ENCODE results near the gene ZNF385B.

ZNF385B gene

GRCh38 chr2:179855673-179856072, 5.7 kb downstream of the ZNF385B start:
- DNase-seq, result no peak

- no peak for DNase-seq
Observed at GRCh38 chr2:179854891-179855290, 6.5 kb downstream of the ZNF385B start.

DNA sequence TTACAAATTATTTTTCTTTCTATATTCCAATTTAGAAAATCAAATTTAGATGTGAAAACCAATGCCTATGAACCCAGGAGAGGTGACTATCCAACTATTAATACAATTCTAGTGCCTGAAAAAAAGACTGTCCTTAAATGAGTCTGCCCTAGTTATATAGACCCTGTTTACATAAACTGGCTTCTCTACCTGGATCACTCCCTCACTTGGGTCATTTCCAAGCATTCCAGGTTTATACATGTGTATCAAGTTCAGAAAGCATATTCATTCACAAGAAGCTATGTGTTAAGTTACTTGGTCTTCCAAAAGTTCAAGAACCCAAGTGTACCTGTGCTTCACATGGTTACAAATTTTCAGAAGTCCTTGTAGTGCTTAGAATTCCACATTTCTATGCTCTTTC, 8.3 kb downstream of the ZNF385B start:
- DNase-seq, result no peak

DNA sequence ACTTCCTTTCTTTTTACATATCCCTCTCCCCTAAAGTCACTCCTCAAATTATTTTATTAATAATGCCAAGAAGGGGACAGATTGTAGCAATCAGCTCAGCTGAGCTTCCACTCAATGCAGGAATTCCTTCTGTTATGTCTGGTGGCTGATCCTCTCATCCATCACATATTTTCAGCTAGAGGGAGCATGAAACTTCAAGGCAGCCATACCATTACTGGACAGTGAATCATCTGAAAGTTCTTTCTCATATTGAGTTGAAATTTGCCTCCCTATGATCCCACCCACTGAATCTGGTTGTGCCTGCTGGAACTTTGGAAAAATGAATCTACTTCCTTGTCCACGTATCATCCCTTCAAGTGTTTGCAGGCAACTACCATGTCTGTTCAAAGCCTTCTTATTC, 11.2 kb downstream of the ZNF385B start:
- no peak for DNase-seq

GRCh38 chr2:179849719-179850118, 11.7 kb downstream of the ZNF385B start:
- no peak for DNase-seq

- no peak for DNase-seq
Observed at GRCh38 chr2:179843541-179843940, 17.9 kb downstream of the ZNF385B start.

DNA sequence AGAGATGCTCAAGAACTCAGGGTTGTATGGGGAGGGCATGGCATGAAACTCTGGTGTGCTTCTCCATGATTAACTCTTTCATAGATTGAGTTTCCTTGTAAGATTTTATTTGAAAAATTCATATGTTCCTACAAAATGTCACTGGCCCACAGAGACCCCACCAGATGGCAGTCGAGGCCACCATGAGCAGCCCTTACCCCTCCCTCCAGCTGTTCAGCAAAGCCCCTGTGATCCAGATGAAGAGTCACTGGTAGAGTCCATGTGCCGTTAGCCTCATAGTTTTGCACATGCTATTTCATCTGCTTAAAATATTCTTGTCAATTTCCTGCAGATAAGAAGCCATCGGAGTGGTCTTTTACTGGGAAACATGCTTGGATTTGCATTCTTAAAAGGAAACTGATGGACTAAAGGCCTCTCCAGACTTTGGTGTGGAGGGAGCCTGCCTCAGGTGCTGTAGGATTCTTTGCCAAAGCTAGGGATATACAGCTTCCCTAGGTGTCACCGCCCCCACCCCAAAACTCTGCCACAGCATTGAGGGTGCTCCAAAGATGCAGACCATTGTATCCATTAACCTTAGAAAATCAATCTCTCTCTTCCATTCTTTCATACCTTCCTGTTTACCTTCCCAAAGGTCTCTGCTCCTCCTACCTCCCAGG, 18.8 kb downstream of the ZNF385B start:
- DNase-seq, result no peak

- no peak for DNase-seq
Observed at GRCh38 chr2:179840840-179841239, 20.6 kb downstream of the ZNF385B start.

- no peak for DNase-seq
Observed at GRCh38 chr2:179837408-179837807, 24.0 kb downstream of the ZNF385B start.

DNA sequence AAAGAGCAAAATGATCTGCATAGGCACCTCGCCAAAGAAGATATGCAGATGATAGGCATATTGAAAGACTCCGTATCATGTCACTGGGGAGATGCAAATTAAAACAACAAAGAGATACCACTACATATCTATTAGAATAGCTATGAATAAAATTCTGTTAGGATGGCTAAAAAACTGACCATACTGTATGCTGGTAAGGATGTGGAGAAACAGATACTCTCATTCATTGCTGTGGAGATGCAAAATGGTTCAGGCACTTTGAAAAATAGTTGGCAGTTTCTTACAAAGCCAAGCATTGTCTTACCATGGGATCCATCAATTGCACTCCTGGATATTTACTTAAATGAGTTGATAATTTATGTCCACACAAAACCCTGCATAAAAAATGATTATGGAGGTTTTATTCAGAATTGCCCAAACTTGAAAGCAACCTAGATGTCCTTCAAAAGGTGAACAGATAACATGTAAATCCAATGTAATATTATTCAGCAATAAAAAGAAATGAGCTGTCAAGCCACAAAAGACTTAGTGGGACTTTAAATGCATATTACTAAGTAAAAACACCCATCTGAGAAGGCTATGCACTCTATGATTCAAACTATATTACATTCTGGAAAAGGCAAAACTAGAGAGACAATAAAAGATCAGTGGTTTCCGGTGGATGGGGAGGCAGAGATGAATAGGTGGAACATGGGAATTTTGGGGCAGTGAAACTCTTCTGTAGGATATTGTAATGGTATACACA, 31.2 kb downstream of the ZNF385B start:
- DNase-seq, result no peak

GRCh38 chr2:179826297-179826696, 35.1 kb downstream of the ZNF385B start:
- no peak for DNase-seq

- DNase-seq, result no peak
Observed at GRCh38 chr2:179825494-179825893, 35.9 kb downstream of the ZNF385B start.

GRCh38 chr2:179824961-179825360, 36.5 kb downstream of the ZNF385B start:
- no peak for DNase-seq

DNA sequence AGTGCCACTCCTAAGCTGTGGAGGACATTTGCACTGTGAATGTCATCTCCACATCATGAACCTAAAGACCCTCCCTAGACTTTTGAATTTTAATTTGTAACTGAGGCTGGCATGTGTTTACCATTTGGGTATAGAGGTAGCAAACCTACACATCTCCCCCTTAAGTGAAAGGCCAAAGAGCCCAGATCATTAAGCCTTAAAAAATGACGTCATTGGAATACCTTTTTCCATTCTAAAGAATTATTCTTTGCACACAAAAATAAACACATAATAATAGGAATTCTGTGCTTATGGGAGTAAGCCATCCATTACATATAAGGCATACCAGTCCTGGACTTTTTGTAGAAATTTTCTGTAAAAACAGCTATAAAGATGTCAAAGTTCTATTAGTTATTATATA, 38.9 kb downstream of the ZNF385B start:
- no peak for DNase-seq

DNA sequence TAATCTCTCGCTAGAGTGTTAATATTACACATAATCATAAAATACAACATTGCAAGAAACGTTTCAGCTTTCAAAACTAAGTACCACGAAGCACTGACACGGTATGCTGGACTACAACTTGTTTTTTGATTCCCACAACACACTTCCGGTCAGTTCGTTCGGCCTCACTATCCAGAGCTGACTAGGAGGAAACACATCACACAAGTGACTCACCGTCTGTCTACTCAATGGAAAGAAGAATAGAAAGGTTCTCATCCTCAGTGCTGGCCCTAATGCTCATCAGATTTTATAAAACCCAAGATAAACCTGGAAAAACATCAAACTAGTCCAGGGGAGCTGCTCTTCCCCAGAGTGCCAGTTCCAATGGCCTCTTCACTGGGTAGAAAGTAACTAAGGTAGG, 42.9 kb downstream of the ZNF385B start:
- no peak for DNase-seq

DNA sequence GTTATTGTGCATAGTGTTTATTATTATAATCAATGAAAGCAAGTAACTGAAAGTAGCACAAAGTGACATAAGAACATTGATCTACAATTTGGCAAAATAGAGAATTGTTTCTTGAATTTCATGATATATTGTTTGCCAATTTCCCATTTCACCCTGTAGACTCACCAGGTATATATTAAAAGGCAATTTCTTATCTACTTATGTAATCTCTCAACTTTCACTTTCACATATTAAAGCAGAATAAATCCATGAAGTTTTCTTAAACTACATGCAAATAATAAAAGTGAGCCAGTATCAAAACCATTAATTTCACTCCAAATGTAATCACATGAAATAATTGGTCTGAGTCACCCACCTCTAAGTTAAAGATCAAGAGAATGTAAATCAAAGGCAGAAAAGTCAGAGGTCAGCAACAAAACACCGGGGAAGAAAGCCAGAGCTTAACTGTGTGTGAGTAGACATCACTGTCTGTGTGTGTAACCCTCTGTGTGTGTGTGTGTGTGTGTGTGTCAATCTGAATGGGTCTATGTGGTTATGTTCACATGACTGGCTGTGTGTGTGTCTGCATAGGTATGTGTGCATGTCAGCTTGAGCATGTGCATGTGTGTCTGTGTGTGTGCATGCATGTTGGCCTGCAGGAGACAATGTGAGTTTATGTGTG, 44.1 kb downstream of the ZNF385B start:
- no peak for DNase-seq

- no peak for DNase-seq
Observed at GRCh38 chr2:179814050-179814449, 47.4 kb downstream of the ZNF385B start.

- no peak for DNase-seq
Observed at GRCh38 chr2:179812501-179812900, 48.9 kb downstream of the ZNF385B start.

DNA sequence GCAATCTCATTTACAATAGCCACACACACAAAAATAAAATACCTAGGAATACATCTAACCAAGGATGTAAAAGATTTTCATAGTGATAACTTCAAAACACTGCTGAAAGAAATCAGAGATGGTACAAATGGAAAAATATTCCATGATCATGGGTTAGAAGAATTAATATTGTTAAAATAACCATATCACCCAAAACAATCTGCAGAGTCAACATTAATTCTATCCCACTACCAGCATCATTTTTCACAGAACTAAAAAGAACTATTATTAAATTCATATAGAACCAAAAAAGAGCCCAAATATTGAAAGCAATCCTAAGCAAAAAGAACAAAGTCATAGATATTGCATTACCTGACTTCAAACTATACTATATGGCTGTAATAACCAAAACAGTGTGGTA, 50.4 kb downstream of the ZNF385B start:
- no peak for DNase-seq

DNA sequence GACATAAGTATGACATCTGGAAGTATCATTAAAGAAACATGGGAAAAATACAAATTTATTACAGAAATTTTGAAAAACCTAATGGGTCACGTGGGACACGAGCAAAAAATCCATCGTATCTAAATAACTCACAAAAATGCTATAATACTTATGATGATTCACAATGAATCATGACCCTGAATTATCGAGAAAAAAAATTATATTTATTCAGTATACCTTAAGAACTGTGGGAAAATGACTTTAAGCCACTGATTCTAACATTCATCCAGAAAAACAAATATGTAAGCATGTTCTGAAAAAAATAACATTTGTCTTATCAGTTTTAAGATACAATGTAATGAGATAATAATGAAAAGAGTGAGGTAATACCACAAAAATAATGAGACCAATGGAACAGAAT, 51.8 kb downstream of the ZNF385B start:
- DNase-seq, result no peak

DNA sequence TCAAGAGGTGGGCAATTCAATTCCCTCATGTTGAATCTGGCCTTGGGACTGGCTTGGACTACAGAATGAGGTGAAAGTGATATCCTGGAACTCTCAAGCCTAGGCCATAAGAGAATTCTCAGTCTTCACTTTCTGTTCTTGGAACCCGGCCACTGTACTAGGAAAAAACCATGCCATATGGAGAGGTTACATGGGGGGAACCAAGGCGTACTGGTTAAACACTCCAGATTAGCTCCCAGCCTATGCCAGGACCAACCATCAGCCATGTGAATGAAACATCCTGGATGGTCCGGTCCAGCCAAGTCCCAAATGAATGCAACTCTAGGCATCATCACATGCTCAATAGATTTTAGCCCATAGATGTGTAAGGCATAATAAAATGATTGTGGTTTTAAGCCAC, 56.4 kb downstream of the ZNF385B start:
- no peak for DNase-seq

- no peak for DNase-seq
Observed at GRCh38 chr2:179804206-179804605, 57.2 kb downstream of the ZNF385B start.

- no peak for DNase-seq
Observed at GRCh38 chr2:179802051-179802882, 59.1 kb downstream of the ZNF385B start.
